NCI-H2227 treated with DMSO at 0.1 percent for 48 hours (cell line): ENCODE measurements around the gene DDX27.

Experiments
- DNase-seq: peaks from one replicate; lab custom pipeline; 2025; lab: John Stamatoyannopoulos, UW

Gene DDX27

GRCh38 chr20:49278818-49279676 lies 59.8 kb downstream of the DDX27 start:
- DNase-seq: no peak

- DNase-seq: no peak
Observed at GRCh38 chr20:49279677-49280462, 60.7 kb downstream of the DDX27 start.

DNA sequence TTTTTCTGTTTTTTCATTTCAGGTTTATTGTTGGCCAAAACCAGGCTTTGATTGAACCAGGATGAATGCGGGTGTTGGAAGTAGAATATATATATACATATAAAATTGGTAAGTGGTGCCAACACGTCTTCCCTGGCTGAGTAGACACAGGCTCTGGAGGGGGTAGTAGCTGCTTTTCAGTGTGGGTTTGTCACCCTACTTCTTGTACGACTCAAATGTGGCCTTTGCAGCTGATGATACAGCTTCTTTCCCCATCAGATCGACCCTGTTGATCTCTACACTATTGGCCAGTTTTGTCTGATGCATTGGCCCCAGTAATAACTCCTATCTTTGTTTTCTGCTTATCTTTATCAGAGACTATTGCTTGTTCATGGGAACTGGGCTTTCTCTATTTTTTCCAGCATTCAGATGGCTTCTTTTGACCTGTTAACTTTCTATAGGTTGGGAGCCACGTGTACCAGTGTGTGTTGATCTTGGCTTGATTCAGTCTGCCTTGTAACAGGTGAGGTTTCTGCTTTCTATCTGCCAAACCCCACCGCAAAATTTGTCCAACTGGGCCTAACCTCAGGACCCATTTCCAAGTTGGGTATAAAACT lies 61.3 kb downstream of the DDX27 start:
- DNase-seq: no peak

GRCh38 chr20:49281059-49281912 lies 62.1 kb downstream of the DDX27 start:
- no peak for DNase-seq

DNA sequence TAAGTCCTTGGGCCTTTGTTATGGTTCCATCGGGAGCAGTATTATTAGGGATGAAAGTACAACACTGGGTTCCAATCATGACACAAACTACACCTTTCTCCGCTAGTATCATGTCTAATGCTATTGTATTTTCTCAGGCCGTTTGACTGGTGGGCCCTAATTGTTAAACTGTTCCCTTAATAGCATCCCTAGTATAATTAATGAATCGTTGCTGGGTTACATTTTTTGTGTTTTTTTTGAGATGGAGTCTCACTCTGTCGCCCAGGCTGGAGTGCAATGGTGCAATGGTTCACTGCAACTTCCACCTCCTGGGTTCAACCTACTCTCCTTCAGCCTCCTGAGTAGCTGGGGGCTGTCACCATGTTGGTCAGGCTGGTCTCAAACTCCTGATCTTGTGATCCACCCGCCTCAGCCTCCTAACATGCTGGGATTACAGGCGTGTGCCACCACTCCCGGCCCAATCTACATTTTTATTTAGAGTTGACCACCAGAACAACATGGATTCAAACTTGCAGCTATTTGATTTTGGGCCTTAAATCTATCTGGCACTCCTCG lies 62.8 kb downstream of the DDX27 start:
- DNase-seq: no peak

GRCh38 chr20:49282584-49283171 lies 63.5 kb downstream of the DDX27 start:
- no peak for DNase-seq

- DNase-seq: no peak
Observed at GRCh38 chr20:49283176-49283702, 64.0 kb downstream of the DDX27 start.

DNA sequence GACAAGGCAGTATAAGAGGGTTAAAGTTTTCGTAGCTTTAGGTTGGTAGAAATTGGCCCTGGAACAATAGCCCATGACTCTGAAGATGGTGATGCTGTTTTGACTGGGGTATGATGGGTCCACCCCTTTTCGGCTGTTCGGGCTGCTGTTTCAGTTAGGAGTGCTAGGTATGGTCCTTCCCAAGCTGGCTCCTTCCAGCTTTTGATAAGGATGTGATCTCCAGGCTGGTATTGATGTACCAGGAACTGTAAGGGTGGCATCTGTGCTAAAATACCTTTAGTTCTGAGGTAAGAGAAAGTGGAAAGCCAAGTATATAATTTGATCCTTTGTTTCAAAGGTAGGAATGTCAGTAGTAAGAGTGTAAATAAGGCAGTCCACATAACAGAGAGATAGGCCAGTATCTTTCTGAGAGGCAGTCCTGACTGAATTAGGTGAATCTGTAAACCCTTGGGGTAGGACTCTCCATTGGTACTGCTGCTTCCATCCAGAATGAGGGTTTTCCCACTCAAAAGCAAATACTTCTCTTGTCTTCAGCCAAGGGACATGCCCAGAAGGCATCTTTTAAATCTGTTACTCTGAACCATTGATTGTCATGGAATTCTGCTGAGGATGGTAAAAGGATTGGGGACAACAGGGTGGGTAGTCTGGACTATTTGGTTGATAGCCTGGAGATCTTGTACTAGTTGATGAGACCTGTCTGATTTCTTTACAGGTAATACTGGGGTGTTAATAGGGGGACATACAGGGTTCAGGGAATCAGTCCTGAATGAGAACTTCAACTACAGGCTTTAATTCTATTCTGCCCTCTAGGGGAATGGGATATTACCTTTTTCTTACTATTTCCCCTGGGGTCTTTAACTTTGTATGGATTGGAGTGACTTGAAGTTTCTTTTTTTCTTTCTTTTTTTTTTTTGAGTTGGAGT lies 64.7 kb downstream of the DDX27 start:
- DNase-seq: no peak

DNA sequence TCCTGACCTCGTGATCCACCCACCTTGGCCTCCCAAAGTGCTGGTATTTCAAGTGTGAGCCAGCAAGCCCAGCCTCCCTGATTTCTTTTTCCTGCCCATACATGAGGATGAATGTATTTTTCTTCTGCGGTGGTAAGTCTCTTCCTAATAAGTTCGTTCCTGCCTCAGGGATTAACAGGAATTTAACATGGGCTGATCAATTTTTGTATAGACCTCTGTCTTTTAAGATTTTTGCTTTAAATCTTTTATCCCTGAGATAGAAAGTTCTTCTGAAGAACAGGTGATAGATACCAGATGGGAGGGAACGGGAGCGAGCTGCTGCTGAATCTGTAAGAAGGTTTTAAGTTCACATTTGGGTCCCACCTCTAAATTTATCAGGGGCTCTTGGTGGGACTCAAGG lies 65.6 kb downstream of the DDX27 start:
- no peak for DNase-seq

- no peak for DNase-seq
Observed at GRCh38 chr20:49285233-49285668, 66.0 kb downstream of the DDX27 start.

DNA sequence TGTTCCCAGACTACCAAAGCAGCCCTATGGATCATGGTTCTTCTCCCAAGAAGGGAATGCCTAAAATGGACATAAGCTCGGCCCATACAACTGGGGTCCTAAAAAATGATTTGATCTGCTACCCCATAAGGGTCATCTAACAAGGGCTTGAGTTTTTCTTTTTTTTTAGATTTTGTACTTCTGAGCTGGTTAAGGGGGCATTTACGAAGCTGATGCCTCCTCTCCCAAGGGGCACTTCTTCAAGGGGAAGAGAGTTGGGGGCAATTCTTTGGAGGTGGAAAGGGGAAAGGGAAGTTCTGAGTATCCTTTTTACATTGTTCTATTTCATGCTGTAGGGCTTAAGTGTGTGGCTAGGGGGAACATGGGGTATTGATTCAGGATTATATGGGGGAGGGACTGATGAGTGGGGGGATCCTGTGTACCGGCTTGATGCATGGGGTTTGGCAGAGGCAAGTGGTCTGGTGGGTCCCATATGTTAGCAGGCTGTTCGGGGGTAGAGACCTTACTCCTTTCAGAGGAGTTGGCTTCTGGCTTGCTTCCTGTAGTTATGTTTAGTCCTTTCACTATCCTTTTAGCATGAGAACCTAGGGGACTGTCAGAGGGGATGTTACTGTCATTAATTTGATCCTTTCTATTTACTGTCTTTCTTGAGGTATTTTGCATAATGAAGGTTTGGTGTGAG lies 66.7 kb downstream of the DDX27 start:
- no peak for DNase-seq

GRCh38 chr20:49286689-49287551 lies 67.7 kb downstream of the DDX27 start:
- no peak for DNase-seq

DNA sequence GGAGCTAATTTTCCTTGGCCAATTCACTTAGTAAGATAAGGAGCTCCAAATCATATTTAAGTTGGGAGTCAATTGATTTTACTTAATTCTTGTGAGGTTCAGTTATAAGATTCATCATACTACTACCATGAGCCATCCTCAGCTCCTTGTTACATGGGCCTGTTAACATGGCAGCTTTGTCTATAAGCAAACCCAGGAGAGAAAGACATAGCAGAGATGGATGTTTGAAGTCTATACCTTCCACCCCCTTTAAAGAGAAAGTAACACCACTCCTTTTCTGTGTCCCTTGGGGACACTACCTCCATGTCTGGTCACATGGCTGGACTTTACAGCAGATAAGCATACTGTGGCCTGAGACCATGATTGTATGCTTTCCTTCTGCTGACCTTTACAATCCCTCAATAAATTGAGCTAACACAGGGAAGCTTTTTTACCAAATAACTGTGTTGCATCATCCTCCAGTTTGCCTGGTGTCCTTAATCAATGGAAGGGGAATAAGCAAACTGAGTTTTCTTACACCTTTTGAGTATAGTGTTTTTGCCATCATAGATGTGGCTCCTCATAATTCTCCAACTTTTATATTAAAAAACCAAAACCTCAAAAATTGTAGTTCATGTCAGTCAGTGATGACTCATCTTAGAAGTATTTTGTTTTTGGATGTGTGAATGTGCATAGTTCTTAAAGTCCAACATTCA lies 68.5 kb downstream of the DDX27 start:
- no peak for DNase-seq

GRCh38 chr20:49288250-49288751 lies 69.1 kb downstream of the DDX27 start:
- DNase-seq: no peak

GRCh38 chr20:49288784-49289696 lies 69.8 kb downstream of the DDX27 start:
- no peak for DNase-seq

- DNase-seq: no peak
Observed at GRCh38 chr20:49290608-49291191, 71.5 kb downstream of the DDX27 start.
